Measurements from ENCODE around the gene NTRK2.

GRCh38 chr9:84711398-84711777 is 41.9 kb downstream of the NTRK2 start:
- TF ChIP-seq CTCF (IDR thresholded peaks at IDR 0.05; ENCODE audit: poor library complexity), result no peak
- no peak for TF ChIP-seq EZH2 (IDR thresholded peaks at IDR 0.05; ENCODE audit: borderline replicate concordance)
- TF ChIP-seq EZH2phosphoT487 (IDR thresholded peaks at IDR 0.05; ENCODE audit: low read depth, severe bottlenecking, unreplicated experiment), result no peak

Data from hepatocyte (in vitro differentiated cells).